Neutrophil (primary cell): ENCODE measurements around the gene ADAM11.

ENCODE experiments used
- H3K27ac ChIP-seq: fragments of 200-600 bp; sonication (generic); 2 replicates; pipeline ENCODE4 v1.5.1; 2016; ENCODE audit warnings: mild to moderate bottlenecking, moderate library complexity
- H3K27me3 ChIP-seq: fragments of 200-600 bp; sonication (generic); 2 replicates; pipeline ENCODE4 v1.6.0; 2016; ENCODE audit warnings: mild to moderate bottlenecking
- H3K36me3 ChIP-seq: fragments of 200-600 bp; sonication (generic); 2 replicates; pipeline ENCODE4 v1.5.1; 2017
- H3K4me1 ChIP-seq, 2 experiments: fragments of 200-600 bp in 1 of 2; sonication (generic) in 1 of 2; 1 replicate in 1 of 2; 2 replicates in 1 of 2; pipeline versions ENCODE4 v1.5.1 to v1.6.1; 2013 to 2016; ENCODE audit warnings: low read depth in 1 of 2, low read length in 1 of 2, mild to moderate bottlenecking in 1 of 2, moderate library complexity in 1 of 2; ENCODE audit not compliant: control insufficient read depth in 1 of 2, insufficient read depth in 1 of 2
- H3K4me3 ChIP-seq, 2 experiments: fragments of 200-600 bp in 1 of 2; sonication (generic) in 1 of 2; 1 replicate in 1 of 2; 2 replicates in 1 of 2; pipeline ENCODE4 v1.5.1; 2013 to 2016; ENCODE audit warnings: low read depth in 1 of 2, low read length in 1 of 2, mild to moderate bottlenecking in 1 of 2, moderate library complexity in 1 of 2
- H3K9me3 ChIP-seq: fragments of 200-600 bp; sonication (generic); 2 replicates; pipeline ENCODE4 v1.5.1; 2016
- CTCF ChIP-seq: fragments of 200-600 bp; sonication (generic); IDR thresholded peaks from 2 replicates; pipeline ENCODE4 v1.5.1; 2016; ENCODE audit warnings: antibody characterized with exemption

ADAM11 gene

DNA sequence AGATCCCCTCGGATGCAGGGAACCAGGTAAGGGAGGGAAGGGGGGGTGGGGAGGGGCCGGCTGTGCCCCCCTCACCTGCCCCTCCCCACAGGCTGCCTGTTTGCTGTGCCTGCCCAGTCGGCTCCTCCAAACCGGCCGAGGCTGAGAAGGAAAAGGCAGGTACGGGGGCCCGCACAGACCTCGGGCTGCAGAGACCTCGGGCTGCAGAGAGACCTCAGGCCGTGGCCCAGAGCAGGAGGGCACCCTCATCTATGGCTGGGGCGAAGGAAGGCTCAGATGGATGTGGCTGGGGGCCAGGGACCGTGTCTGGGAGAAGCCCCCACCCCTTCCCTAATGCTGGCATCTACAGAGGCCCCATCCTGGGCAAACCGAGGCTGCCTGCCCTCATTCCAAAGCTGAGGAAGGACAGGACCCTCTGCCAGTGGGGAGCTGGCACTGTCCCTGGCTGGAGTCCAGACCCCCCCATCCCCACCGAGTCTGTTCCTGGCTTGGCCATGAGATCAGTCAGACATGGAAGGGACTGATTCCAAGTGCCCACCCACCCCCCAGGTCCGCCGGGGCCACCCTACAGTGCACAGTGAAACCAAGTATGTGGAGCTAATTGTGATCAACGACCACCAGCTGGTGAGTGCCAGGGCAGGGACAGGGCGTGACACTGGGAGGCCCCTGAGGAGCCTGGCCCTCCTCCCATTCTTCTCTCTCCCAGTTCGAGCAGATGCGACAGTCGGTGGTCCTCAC lies 13.7 kb downstream of the ADAM11 start:
- Histone ChIP-seq H3K27ac (no peak overlapping the region), H3K9me3 (no peaks in the 10 kb centered on the region), H3K4me1 (peaks cover 40 to 48% of the 10 kb centered on the region in 2 experiments), H3K36me3 (no peaks in the 10 kb centered on the region), H3K27me3 (peaks cover 44% of the 10 kb centered on the region), H3K4me3 (no peak overlapping the region)
- no peak for TF ChIP-seq CTCF

DNA sequence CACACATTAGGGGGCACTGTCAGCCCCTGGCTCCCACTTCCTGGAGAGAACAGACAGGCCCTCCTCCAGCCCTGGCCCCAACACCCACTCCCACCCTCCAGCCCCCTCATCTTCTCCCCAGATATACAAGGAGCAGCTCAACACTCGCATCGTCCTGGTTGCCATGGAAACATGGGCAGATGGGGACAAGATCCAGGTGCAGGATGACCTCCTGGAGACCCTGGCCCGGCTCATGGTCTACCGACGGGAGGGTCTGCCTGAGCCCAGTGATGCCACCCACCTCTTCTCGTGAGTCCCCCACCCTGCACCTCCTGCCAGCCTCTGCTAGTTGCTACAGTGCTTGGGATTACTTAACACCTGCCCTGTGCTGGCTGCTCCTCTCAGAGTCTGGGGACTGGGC lies 14.4 kb downstream of the ADAM11 start:
- H3K4me3 ChIP-seq, result no peak overlapping the region
- peaks cover 50% of the 10 kb centered on the region for H3K27me3 ChIP-seq
- peaks cover 35 to 44% of the 10 kb centered on the region in 2 experiments for H3K4me1 ChIP-seq
- no peak for TF ChIP-seq CTCF
- no peaks in the 10 kb centered on the region for H3K36me3 ChIP-seq
- no peak overlapping the region for H3K27ac ChIP-seq
- no peaks in the 10 kb centered on the region for H3K9me3 ChIP-seq

GRCh38 chr17:44774271-44775135 lies 15.7 kb downstream of the ADAM11 start:
- Histone ChIP-seq H3K4me3 (peak overlapping the region; percentile 64 to 71), H3K9me3 (no peaks in the 10 kb centered on the region), H3K27me3 (peaks cover 61% of the 10 kb centered on the region), H3K4me1 (peaks cover 24 to 41% of the 10 kb centered on the region in 2 experiments), H3K36me3 (no peaks in the 10 kb centered on the region), H3K27ac (peak overlapping the region; percentile 25)
- peak; percentile 99 for TF ChIP-seq CTCF

- TF ChIP-seq CTCF, result peak; percentile 51
- Histone ChIP-seq H3K4me3 (peak overlapping the region; percentile 64 to 71), H3K36me3 (no peaks in the 10 kb centered on the region), H3K4me1 (peaks cover 24 to 43% of the 10 kb centered on the region in 2 experiments), H3K9me3 (no peaks in the 10 kb centered on the region), H3K27me3 (peaks cover 68% of the 10 kb centered on the region), H3K27ac (peak overlapping the region; percentile 25)
Measured at GRCh38 chr17:44775136-44775837, 16.5 kb downstream of the ADAM11 start.

- H3K27ac ChIP-seq, result peak overlapping the region; percentile 25
- peak overlapping the region; percentile 64 to 71 for H3K4me3 ChIP-seq
- H3K9me3 ChIP-seq, result no peaks in the 10 kb centered on the region
- TF ChIP-seq CTCF, result no peak
- H3K36me3 ChIP-seq, result no peaks in the 10 kb centered on the region
- peaks cover 23 to 38% of the 10 kb centered on the region in 2 experiments for H3K4me1 ChIP-seq
- H3K27me3 ChIP-seq, result peaks cover 73% of the 10 kb centered on the region
Measured at GRCh38 chr17:44775838-44776621, 17.2 kb downstream of the ADAM11 start.
